ENCODE results near the gene DRC1. TPM values are rescaled to one million over a fixed set of nuclear protein-coding genes. Genes with fewer than 3 reads are reported as not detected.

The DRC1 gene
- total and polyA plus RNA-seq, 2 of the 4 experiments (the other 2 are of a cell fraction) = 0.18 TPM; not detected in 1

- H2AFZ ChIP-seq (replicated peaks; ENCODE audit: low read length, poor library complexity) = no peak overlapping the region
- H3K79me1 ChIP-seq (ENCODE audit: low read depth in 1 of 2, low read length in 2 of 2) = no peaks in the 10 kb centered on the region
Observed at GRCh38 chr2:26488463-26489212, 86.9 kb downstream of the DRC1 start.

More at GRCh38 chr2:26488463-26489212, 86.9 kb downstream of the DRC1 start:
- WGBS, 2 experiments (ENCODE audit: extremely low coverage in 2 of 2, insufficient read length in 1 of 2) = 85% methylated on average over 6 of the region's 20 CpGs; no CpG with 5 or more reads in 1 of the 2 experiments
- H4K5ac ChIP-seq (ENCODE audit: low read depth, low read length) = no peak overlapping the region
- no peaks in the 10 kb centered on the region for H3K9me3 ChIP-seq (ENCODE audit: control insufficient read depth, insufficient read depth, low read length)
- no peak overlapping the region for H3K23ac ChIP-seq (ENCODE audit: low read depth, low read length)
- H3K9me1 ChIP-seq (ENCODE audit: insufficient read depth, low read length) = no peaks in the 10 kb centered on the region
- H3K14ac ChIP-seq (replicated peaks; ENCODE audit: low read depth, low read length) = no peak overlapping the region
- H3K18ac ChIP-seq (ENCODE audit: low read depth, low read length) = no peak overlapping the region
- H3K4ac ChIP-seq (ENCODE audit: low read depth, low read length) = no peak overlapping the region
- DNase-seq (no peak), ATAC-seq (ENCODE audit: low read depth) (no peak)
- no peak overlapping the region for H2BK120ac ChIP-seq (ENCODE audit: low read depth, low read length)
- no peak overlapping the region for H2AK5ac ChIP-seq (ENCODE audit: low read depth, low read length)
- intact Hi-C loops (cut with micrococcal nuclease) = no loop called here
- no peak overlapping the region for H3K56ac ChIP-seq (ENCODE audit: extremely low read depth, insufficient read depth, low read length)
- dilution Hi-C loops (cut with HindIII; ENCODE audit: low sequenced_read_pairs, unreplicated experiment) = no loop called here
- ChIA-PET POLR2A (ENCODE audit: unreplicated experiment) (no interaction called here), CTCF (no interaction called here)
- in situ Hi-C loops (cut with MboI; ENCODE audit: low sequenced_read_pairs) = no loop called here
- no peak overlapping the region for H4K8ac ChIP-seq (ENCODE audit: low read depth in 2 of 2, low read length in 2 of 2)
- no peak overlapping the region for H2BK15ac ChIP-seq (ENCODE audit: low read depth, low read length)
- no peak overlapping the region for H3K4me3 ChIP-seq (ENCODE audit: insufficient read depth, low read depth, low read length)
- H2AK9ac ChIP-seq (replicated peaks; ENCODE audit: low read depth, low read length, poor library complexity) = no peak overlapping the region
- no peaks in the 10 kb centered on the region for H3K4me1 ChIP-seq (ENCODE audit: control insufficient read depth, insufficient read depth, low read length)
- H2BK20ac ChIP-seq (ENCODE audit: low read depth, low read length) = no peak overlapping the region
- peaks cover 49% of the 10 kb centered on the region for H3K27me3 ChIP-seq (ENCODE audit: control insufficient read depth, insufficient read depth, low read length)
- H3K36me3 ChIP-seq (ENCODE audit: control insufficient read depth, insufficient read depth, low read length) = no peaks in the 10 kb centered on the region
- no peak overlapping the region for H3K9ac ChIP-seq (ENCODE audit: low read depth, low read length)
- H3K4me2 ChIP-seq (ENCODE audit: low read depth, low read length) = no peak overlapping the region
- TF ChIP-seq NFE2L2 (IDR thresholded peaks at IDR 0.05; ENCODE audit: low read depth, low read length) (no peak), POLR2A (IDR thresholded peaks at IDR 0.05; ENCODE audit: low read depth, low read length) (no peak), BHLHE40 (IDR thresholded peaks at IDR 0.05; ENCODE audit: low read depth, low read length) (no peak), RCOR1 (IDR thresholded peaks at IDR 0.05; ENCODE audit: insufficient replicate concordance, low read length) (no peak)
- H4K20me1 ChIP-seq (ENCODE audit: insufficient read depth, low read length) = no peaks in the 10 kb centered on the region
- H4K91ac ChIP-seq (ENCODE audit: insufficient read depth, low read depth, low read length) = no peak overlapping the region
- BruUV-seq (replicated peaks) = no TSS peak
- H3K27ac ChIP-seq (ENCODE audit: insufficient read depth, low read length) = no peak overlapping the region
- no peak overlapping the region for H2BK5ac ChIP-seq (ENCODE audit: low read depth, low read length, poor library complexity, severe bottlenecking)
